Astrocyte of the cerebellum (primary cell): ENCODE measurements around the gene ADAMTS7.
"Not testable (repeated sequence)": the region's sequence is repeated elsewhere in the genome, so short reads cannot be mapped to it uniquely, and the experiment has no call there.

Source experiments
- DNase-seq: peaks from one replicate; pipeline ENCODE4 v3.0.0-alpha.2; 2011; ENCODE audit warnings: low read depth
- H3K4me3 ChIP-seq: 2 replicates; pipeline ENCODE4 v1.5.1; 2011; ENCODE audit warnings: mild to moderate bottlenecking, low read depth, low read length, moderate library complexity
- in situ Hi-C: cut with HindIII; loops from 2 replicates; pipeline ENCODE4 v1.10.0; 2017; ENCODE audit warnings: low sequenced_read_pairs
- TF ChIP-seq, protein P1 (sequence below): IDR thresholded peaks from 2 replicates; pipeline ENCODE4 v1.5.1; 2012; ENCODE audit warnings: low read length, low read depth, moderate library complexity, mild to moderate bottlenecking; ENCODE audit errors: missing control alignments

ADAMTS7 gene

DNA sequence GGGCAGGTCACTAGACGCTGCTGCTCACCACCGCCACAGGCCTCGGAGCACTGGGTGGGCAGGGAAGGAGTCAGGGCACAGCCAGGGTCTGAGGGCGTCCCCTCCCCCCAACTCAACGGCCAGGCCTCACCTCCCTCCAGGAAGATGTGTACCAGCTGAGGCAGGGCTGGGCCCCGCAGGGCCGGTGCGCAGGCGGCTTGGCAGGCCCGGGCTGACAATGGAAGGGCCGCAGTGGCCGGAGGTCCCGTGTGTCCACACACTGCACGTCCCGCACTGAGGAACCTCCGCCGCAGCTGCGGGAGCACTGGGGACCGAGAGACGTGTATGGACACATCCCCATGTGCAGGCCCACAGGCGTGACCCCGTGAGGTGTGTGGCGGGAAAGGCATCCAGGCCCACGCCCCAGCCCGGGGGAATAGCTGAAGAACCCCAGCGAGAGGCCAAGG is 47.4 kb downstream of the ADAMTS7 start:
- in situ Hi-C loops, result no loop called here
- H3K4me3 ChIP-seq, result no peak overlapping the region
- TF ChIP-seq, protein P1, sequence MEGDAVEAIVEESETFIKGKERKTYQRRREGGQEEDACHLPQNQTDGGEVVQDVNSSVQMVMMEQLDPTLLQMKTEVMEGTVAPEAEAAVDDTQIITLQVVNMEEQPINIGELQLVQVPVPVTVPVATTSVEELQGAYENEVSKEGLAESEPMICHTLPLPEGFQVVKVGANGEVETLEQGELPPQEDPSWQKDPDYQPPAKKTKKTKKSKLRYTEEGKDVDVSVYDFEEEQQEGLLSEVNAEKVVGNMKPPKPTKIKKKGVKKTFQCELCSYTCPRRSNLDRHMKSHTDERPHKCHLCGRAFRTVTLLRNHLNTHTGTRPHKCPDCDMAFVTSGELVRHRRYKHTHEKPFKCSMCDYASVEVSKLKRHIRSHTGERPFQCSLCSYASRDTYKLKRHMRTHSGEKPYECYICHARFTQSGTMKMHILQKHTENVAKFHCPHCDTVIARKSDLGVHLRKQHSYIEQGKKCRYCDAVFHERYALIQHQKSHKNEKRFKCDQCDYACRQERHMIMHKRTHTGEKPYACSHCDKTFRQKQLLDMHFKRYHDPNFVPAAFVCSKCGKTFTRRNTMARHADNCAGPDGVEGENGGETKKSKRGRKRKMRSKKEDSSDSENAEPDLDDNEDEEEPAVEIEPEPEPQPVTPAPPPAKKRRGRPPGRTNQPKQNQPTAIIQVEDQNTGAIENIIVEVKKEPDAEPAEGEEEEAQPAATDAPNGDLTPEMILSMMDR, result no peak
- DNase-seq, result no peak

DNA sequence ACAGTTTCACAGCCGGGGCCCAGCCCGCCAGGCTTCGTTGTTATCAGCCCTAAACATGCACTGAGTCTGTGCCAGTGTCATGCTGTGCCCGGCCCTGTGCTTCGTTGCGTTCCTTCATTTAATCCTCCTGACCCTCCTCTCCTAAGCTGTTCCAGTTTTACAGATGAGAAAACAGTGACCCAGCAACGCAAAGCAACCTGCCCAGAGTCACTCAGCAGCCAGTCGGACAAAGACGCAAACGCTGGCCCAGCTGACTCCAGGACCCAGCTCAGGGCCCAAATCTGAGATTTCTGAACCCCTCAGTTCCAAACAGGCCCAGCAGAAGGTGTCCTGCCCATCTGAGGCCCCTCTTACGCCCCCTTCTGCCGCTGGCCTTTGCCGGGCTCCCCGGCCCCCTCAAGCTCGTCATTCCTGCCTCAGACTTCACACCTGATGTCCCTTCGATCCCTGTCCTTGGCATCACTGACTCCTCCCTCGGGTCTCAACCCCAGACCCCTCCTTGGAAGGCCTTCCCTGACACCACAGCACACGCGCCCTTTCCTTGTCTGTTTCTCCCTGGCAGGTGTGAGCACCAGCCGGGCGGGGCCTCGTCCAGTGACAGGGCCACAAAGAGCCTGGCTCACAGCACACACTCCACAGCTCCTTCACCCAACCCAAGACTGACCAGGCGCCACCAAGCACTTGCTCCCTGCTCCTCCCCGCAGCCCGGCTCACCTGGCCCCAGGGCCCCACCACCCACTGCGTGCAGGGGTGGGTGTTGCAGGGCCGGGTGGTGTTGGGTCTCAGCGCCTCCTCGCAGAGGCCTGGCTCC is 48.1 kb downstream of the ADAMTS7 start:
- TF ChIP-seq, protein P1, result no peak
- no peak for DNase-seq
- in situ Hi-C loops, result no loop called here
- no peak overlapping the region for H3K4me3 ChIP-seq

DNA sequence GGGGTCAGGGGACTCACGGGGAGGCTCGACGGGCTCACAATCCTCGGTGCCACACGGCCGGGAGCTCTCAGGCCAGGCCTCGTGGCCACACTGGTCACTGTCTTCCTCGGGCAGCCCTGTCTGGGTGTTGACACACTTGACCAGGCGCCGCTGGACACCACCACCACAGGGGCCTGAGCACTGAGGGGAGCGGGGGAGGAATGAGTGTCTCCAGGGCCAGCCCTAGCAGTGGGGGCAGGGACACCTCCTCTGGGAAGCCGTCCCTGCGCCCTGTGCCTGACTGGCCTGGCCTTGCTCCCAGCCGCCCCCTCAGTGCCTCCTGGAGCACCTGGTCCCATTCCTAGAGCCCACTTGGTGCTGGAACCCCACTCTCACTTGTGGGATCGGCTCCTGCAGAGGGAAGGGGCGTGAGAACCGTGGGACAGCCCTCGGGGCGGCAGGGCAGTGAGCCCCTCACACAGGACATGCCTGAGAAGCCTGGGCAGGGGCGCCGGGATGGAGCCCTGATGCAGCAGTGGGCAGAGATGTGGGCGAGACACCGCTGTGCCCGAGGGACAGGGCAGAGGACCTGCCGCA is 48.8 kb downstream of the ADAMTS7 start:
- H3K4me3 ChIP-seq, DNase-seq, in situ Hi-C loops: not testable (repeated sequence)

DNA sequence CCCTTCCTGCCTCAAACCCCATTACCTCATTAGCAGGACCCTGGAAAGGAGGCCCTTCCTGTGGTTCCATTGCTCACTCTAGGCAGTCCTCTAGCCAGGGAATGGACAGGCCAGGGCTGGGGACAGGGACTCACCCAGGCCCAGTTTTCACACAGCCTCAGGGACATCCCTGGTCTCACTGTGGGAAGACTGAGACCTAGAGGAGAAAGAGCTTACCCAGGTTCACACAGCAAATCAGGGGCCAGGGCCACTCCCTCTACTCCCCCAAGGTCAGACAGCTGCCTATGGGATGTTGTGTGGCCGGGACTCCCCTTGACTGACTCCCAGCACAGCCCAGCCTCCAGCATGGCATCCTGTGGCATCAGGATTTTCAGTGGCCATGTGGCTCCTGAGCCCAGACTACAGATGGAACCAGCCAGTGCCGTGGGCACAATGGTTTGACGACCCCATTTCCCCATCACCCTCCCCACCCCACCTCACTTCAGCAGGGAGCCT is 49.3 kb downstream of the ADAMTS7 start:
- in situ Hi-C loops, result no loop called here
- H3K4me3 ChIP-seq, result no peak overlapping the region
- no peak for DNase-seq
- TF ChIP-seq, protein P1, result no peak

DNA sequence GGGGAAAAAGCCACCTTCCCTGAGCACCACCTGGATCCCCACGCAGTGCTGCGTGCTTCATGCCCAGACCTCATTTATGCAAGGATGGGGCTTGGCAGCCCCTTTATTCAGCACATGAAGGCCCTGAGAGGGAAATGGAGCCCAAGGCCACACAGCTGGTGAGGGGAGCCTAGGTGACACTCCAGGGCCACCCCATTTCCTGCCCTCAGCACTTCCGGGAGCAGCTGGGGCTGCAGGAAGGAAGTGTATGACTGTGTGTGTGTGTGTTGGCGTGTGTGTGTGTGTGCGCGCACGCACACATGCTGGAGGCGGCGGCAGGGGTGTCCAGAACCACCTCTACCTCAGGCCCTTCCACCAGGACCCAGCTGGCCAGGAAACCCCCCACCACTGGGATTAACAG is 49.8 kb downstream of the ADAMTS7 start:
- H3K4me3 ChIP-seq, in situ Hi-C loops, DNase-seq: not testable (repeated sequence)

DNA sequence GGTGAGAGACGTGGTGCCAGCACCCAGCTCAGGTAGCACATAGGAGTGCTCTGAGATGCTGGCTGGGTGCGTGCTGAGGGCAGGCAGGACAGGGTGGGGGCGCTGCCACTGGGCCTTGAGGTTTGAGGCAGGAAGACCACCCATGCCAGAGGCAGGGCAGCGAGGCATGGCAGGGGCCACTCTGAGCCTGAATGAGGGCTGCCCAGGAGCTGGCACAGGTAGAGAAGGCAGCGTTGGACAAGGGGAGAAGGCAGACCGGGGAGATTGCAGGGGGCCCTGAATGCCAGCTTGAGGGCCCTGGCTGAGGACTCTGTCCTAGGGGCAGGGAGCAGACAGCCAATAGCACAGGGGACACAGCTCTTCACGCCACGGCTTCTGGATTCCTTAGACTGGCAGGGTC is 50.2 kb downstream of the ADAMTS7 start:
- H3K4me3 ChIP-seq, result no peak overlapping the region
- in situ Hi-C loops, result no loop called here
- DNase-seq, result no peak
- TF ChIP-seq, protein P1, result no peak

DNA sequence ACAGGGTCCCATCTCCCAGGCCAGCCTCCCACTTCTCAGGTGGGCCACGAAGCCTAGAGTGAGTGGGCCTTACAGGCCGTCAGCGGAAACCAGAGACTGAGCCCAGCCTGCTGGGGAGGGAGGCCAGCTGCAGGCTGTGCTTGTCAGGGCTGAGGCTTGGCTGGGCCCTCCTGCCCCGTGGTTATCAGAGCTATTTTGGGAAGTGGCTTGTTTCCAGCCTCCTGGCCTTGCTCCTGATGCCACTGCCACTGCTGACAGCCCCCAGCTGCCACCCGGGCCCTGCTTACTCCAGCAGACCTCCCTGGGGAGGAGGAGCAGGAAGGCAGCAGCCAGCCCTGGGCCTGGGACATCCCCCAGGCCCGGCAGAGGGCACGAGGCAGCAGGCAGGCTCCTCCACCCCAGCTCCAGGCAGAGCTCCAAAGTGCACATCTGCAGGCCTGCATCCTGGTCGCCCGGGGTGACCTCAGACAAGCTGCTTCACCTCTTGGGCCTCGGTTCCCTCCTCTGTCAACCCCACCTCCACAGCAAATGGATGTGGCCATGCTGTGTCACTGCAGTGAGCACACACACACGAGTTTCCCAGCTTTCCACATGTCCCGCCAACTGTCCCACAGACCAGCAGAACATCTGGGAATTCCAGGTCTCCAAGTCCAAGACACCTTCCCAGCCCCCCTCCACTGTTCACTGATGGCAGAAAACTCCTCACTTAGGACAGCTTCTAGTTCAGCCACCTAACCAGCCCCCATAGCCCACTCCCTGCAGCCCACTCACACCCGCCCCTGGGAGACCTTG is 51.0 kb downstream of the ADAMTS7 start:
- DNase-seq, in situ Hi-C loops, H3K4me3 ChIP-seq: not testable (repeated sequence)

DNA sequence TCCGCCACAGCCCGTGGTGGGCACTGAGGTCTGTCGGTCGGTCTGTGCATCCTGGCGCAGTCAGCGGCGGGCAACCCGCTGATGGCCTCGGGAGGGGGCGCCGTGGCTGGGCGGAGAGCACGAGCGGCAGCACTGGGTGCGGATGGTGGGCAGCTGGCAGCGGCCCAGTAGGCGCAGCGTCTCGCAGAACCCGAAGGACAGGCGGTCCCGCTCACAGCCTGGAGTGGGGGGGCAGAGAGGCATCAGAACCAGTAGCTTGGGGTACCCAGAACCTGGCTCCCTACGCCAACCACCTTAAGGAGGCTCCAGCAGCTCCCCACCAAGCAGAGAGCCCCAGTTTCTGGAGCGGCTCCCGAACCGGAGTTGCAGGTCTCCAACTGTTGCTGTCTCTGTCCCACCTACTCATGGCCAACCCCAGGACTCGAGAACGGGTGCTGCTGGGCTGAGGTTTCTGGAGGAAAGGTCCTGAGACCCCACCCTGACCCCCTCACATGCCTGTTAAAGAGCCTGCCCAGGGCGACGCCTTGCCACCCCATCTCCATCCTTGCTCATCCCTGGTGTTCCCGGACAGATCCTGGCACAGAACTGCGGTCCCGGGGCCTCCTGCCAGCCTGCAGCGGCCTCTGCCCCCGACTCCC is 51.8 kb downstream of the ADAMTS7 start:
- H3K4me3 ChIP-seq, result not testable (repeated sequence)

DNA sequence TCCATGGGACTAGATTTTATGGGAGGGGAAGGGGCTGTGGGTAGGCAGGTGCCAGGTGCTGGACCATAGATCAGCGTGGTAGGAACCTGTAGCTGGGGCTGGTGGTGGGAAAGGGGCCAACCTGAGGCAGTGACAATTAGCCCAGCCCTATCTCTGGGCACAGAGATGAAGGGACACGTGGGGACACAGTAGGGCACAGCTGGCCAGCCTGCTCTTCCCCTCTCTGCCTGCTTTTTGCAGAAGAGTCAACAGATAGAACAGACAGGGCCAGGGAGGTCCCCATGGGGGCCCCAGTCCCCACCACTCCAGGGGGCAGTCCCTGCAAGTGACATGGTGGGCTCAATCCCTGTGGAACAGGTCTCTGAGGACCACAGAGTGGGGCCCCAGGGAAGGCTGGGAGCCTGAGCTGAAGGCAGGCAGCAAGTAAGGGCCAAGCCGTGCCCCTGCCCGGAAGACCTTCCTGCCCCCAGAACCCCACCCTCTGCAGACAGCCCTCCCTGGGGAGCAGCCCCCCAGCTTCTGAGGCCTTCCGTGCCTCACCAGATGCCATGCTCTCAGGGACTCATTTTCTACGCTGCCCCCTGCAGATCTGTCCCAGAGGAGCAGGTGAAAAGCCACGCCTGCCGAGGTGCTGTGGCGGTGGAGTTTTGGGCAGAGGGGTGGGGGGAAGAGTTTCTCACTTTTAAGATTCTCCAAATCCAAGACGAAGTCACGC is 52.6 kb downstream of the ADAMTS7 start:
- in situ Hi-C loops, result not testable (repeated sequence)

More for the DNA sequence above, 51.8 kb downstream of the ADAMTS7 start:
- in situ Hi-C loops, DNase-seq: not testable (repeated sequence)

DNA sequence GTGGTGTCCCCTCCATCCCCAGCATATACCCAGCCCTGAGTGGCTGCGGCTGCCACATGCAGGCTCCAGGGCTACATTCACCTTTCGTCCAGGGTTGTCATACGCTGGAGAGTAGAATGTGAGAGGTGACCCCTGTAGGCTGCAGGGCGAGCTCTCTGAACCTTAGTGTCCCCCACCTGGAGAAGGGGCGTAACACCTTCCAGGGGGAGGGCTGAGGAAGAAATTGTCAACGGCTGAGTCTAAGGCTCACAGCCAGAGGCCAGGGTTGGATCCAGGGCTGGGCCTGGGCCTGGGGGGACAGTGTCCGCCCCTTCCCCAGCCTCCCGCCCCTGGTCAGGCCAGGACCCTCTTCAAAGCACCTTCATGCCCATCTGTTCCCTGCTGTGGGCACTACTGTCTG is 53.2 kb downstream of the ADAMTS7 start:
- H3K4me3 ChIP-seq, DNase-seq, in situ Hi-C loops: not testable (repeated sequence)

More for the DNA sequence above, 52.6 kb downstream of the ADAMTS7 start:
- not testable (repeated sequence) for H3K4me3 ChIP-seq, DNase-seq
